HG03097 (cell line): ENCODE measurements around the gene RAB44.

ENCODE experiments used
- ATAC-seq: cut with Tn5 transposase; IDR thresholded peaks from one replicate; pipeline ENCODE4 v1.9.1; 2021; ENCODE audit not compliant: unreplicated experiment, low FRiP score

RAB44 gene

DNA sequence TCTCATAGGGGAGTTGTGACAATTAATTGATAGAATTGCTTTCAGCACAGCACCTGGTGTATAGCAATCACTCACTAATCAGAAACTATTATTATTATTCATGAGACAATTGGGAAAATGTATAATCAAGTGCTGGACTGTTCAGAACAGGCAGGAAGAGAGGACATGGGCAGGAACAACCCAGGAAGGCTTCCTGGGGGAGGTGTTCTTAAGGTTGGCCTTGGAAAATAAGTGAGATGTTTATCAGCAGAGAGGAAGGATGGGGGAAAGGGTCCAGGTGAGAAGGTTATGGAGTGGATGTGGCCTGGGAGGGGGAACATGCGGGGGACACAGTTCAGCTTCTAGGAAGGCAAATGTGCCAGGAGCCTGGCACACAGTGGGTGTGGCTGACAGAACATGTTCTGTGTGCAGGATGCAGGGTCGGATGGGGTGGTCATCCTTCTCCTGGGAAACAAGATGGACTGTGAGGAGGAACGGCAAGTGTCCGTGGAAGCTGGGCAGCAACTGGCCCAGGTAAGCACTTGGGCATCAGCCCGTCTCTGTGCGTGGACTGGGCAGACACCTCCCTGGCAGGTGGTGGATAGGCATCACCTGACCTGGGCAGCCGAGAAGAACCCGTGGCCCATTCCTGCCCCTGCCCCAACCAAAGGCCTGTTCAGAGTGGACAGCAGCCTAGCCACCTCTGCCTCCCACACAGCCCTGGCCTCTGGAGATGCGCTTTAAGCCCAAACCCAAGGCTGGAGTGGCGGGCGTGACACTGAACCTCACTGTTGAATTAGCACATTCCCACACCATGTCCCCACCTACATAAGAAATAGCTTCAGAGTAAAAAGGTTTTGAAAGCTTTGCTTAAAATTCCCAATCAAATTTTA is 30.9 kb downstream of the RAB44 start:
- ATAC-seq, result no peak

- ATAC-seq, result no peak
These were observed 31.5 kb downstream of the RAB44 start for GRCh38 chr6:36729161-36729524.

- ATAC-seq, result no peak
These were observed 33.1 kb downstream of the RAB44 start for GRCh38 chr6:36730424-36731380.

GRCh38 chr6:36731622-36732310 is 34.1 kb downstream of the RAB44 start:
- no peak for ATAC-seq

GRCh38 chr6:36733300-36733699 is 35.7 kb downstream of the RAB44 start:
- ATAC-seq, result no peak

- ATAC-seq, result no peak
These were observed 36.9 kb downstream of the RAB44 start for GRCh38 chr6:36734486-36735060.

GRCh38 chr6:36735110-36736071 is 37.8 kb downstream of the RAB44 start:
- ATAC-seq, result no peak

DNA sequence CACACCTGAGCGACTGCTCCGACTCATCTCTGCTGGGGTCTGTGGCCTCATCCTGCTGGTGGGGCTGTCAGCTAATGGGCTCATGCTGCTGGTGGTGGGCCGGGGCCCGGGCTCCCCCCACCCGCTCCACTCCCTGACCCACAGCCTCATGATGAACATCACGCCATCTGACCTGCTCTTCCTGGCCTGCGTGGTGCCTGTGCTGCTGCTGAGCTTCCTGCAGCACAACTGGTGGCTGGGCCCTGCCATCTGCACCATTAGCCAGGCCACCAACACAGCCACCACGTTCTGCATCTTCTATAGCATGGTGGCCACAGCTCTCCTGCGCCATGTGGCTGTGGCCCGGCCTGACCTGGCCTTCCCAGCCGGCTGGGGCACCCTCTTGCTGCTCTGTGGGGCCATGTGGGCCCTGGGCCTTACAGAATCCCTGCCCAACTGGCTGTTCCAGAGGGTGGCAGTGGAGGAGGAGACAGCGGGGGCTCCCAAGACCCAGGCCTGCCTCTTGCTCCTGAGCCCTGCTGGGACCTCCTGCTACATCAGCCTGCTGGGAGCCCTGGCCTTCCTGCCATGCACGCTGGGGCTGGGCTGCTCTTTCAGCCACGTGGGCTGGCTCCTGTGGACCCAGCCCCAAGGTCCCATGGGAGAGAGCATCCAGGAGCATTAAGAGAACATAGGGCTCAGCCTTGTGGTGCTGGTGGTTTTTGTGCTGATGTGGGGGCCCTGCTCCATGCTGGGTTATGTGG is 39.6 kb downstream of the RAB44 start:
- ATAC-seq, result no peak

- ATAC-seq, result no peak
These were observed 40.5 kb downstream of the RAB44 start for GRCh38 chr6:36738108-36738507.

- ATAC-seq, result no peak
These were observed 42.6 kb downstream of the RAB44 start for GRCh38 chr6:36739947-36740817.

GRCh38 chr6:36740818-36741179 is 43.2 kb downstream of the RAB44 start:
- no peak for ATAC-seq

DNA sequence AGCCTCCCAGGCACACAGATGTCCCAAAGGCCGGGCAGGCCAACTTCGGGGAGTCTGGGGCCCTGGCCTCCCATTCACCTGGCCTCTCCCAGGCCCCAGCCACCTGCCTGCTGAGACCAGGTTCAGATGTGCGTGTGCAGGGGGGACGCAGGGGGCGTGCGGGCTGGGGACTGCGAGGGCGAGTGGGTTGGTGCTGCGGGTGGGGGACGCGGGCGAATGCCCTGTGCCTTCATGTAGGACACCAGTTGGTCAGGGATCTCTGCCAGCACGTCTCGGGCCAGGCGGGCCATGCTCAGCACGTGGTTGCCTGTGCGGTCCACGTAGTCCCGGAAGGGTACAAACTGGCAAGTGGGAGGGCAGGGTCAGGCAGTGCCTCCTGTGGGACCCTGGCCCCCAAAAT is 44.5 kb downstream of the RAB44 start:
- no peak for ATAC-seq

- ATAC-seq, result no peak
These were observed 45.4 kb downstream of the RAB44 start for GRCh38 chr6:36743032-36743431.

- no peak for ATAC-seq
These were observed 46.1 kb downstream of the RAB44 start for GRCh38 chr6:36743538-36744303.

- ATAC-seq, result no peak
These were observed 46.7 kb downstream of the RAB44 start for GRCh38 chr6:36744304-36744673.

GRCh38 chr6:36745283-36745682 is 47.7 kb downstream of the RAB44 start:
- no peak for ATAC-seq

- ATAC-seq, result no peak
These were observed 48.2 kb downstream of the RAB44 start for GRCh38 chr6:36745836-36746235.
